Sigmoid colon (tissue), 4 donors: ENCODE measurements around the gene MAP1A.

Source experiments
- EP300 ChIP-seq, 4 donors: sonication (generic); formaldehyde crosslinking; IDR thresholded peaks; one replicate each; pipeline ENCODE4 v1.6.1; 2017; ENCODE audit warnings: antibody characterized with exemption in 4 of 4
- POLR2A ChIP-seq, 2 donors: fragments of 450-650 bp; IDR thresholded peaks; one replicate each; pipeline ENCODE4 v1.6.1; 2016; ENCODE audit warnings: antibody characterized with exemption in 2 of 2, mild to moderate bottlenecking in 2 of 2, moderate library complexity in 2 of 2
- TF ChIP-seq, protein P1 (sequence below), 4 experiments: fragments of 450-650 bp in 3 of 4; fragments of 200-600 bp in 1 of 4; IDR thresholded peaks; one replicate each; pipeline ENCODE4 v1.5.1; 2016 to 2019; ENCODE audit warnings: antibody characterized with exemption in 4 of 4, mild to moderate bottlenecking in 3 of 4, moderate library complexity in 2 of 4

DNA sequence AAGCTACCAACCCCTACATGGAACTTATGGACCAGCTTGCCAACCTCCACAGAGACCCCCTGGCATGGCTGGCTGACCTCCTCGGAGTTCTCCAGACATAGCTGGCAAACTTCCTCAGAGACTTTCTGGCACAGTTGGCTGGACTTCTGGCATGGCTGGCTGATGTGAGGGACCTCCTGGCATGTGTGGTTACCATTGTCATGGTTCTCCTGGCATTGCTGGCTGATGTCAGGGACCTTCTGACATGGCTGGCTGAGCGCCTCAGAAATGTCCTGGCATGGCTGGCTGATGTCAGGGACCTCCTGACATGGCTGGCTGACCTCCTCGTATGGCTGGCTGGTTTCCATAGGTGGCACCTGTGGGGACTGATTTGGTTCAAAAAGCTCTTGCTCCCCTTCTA is 17.5 kb downstream of the MAP1A start:
- TF ChIP-seq POLR2A (IDR thresholded peaks at IDR 0.05) (no peak), EP300 (IDR thresholded peaks at IDR 0.05) (no peak)
- TF ChIP-seq, protein P1, sequence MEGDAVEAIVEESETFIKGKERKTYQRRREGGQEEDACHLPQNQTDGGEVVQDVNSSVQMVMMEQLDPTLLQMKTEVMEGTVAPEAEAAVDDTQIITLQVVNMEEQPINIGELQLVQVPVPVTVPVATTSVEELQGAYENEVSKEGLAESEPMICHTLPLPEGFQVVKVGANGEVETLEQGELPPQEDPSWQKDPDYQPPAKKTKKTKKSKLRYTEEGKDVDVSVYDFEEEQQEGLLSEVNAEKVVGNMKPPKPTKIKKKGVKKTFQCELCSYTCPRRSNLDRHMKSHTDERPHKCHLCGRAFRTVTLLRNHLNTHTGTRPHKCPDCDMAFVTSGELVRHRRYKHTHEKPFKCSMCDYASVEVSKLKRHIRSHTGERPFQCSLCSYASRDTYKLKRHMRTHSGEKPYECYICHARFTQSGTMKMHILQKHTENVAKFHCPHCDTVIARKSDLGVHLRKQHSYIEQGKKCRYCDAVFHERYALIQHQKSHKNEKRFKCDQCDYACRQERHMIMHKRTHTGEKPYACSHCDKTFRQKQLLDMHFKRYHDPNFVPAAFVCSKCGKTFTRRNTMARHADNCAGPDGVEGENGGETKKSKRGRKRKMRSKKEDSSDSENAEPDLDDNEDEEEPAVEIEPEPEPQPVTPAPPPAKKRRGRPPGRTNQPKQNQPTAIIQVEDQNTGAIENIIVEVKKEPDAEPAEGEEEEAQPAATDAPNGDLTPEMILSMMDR (IDR thresholded peaks at IDR 0.05) = no peak
